ENCODE data around the gene CAP2.
"Not testable (repeated sequence)": the region's sequence is repeated elsewhere in the genome, so short reads cannot be mapped to it uniquely, and the experiment has no call there.

The CAP2 gene

GRCh38 chr6:17506531-17506930 lies 113.1 kb downstream of the CAP2 start:
- DNase-seq, result no peak

GRCh38 chr6:17506962-17507361 lies 113.6 kb downstream of the CAP2 start:
- DNase-seq, result no peak

DNA sequence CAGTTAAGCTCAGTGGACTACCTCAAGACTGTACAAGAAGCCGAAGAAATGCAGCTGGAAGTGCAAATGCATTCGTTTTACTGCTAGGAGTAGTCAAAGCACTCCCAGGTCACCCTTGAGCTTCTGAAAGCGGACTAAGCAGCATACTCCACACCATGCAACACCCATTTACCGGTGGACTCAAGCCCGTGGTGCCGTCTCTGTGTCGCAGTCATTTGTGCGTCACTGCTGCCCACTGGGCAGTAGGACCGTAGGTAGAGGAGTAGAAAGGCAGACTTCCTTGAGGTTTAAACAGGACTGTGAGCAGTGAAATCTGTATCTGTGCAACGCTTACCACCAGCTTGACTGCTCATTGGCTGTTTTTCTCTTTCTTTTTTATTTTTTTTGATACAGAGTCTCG lies 117.7 kb downstream of the CAP2 start:
- no peak for DNase-seq

DNA sequence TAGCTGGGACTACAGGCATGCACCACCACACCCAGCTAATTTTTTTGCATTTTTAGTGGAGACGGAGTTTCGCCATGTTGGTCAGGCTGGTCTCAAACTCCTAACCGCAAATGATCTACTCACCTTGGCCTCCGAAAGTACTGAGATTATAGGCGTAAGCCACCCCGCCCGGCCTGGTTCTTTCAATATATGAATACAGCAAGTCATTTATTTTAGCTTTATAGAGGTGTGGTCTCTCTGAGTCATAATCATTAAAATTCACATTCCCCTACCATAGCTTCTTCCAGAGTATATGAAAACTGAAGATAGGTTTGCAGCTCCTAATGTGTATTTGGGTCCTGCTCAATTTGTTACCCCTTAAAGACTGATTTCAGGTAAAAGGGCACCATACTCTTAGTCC lies 118.2 kb downstream of the CAP2 start:
- DNase-seq, result no peak

- DNase-seq, result no peak
These were observed 125.7 kb downstream of the CAP2 start for GRCh38 chr6:17519120-17519519.

GRCh38 chr6:17525637-17526036 lies 132.2 kb downstream of the CAP2 start:
- no peak for DNase-seq

- no peak for DNase-seq
These were observed 133.7 kb downstream of the CAP2 start for GRCh38 chr6:17527076-17527475.

DNA sequence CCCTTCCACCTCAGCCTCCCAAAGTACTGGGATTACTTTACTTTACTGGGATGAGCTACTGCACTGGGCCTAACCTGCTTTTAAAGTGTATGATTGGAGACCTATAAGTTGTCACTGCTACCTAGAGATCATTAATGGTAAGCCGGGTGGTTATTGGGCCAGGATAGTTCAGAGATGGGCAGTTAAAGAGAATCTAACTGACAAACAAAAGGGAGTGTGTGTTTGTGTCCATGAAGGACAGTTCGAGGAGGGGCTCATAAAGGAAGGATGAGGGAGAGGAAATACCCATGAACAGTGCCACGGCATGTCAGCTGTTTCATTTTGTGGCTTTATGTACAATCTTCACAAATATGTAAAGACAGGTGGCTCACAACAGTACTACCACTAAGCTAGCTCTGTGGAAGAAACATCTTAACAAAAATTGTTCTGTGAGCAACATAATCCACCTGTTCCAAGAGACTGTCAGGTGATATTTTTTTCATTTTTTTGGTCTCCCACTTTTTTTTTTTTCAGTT lies 137.0 kb downstream of the CAP2 start:
- DNase-seq, result no peak

DNA sequence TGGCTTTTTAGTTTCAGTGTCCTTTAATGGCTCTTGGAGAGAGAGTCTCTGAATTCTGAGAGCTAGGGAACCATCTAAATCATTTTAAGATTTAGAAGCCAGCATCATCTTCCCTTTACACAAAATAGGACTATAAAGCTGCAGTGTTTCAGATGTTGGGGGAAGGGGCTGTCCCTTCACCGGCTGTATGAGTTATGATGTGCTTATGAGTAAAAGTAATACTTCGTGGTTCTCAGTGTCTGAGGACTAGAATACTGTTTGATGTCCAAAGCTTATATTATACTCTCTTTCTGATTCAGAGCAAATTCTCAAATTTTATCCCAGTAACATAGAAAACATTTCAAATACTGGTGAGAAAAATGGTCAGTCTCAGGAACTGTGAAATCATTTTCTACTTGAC lies 143.2 kb downstream of the CAP2 start:
- no peak for DNase-seq

DNA sequence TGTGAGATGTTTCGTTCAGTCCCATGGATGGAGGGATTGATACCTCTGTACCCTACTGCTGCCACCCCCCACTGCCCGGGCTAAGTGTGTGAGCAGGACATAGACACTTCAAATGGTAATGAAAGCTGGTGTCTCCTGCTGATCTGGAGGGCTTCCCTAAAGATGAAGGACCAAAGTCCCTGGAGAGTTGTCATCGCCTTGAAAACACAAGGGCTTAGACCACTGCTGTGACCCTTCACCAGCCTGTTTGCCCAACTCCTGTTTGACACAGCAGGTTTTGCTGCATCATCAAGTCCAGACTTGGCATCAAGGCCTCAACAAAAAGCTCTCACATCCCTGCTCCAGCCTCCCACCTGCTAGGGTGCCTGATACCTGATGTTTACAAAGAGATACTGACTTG lies 148.8 kb downstream of the CAP2 start:
- DNase-seq, result no peak

DNA sequence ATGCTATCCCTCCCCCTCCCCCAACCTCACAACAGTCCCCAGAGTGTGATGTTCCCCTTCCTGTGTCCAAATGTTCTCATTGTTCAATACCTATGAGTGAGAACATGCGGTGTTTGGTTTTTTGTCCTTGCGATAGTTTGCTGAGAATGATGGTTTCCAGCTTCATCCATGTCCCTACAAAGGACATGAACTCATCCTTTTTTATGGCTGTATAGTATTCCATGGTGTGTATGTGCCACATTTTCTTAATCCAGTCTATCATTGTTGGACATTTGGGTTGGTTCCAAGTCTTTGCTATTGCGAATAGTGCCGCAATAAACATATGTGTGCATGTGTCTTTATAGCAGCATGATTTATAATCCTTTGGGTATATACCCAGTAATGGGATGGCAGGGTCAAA lies 152.3 kb downstream of the CAP2 start:
- DNase-seq, result not testable (repeated sequence)

GRCh38 chr6:17551383-17551958 lies 158.1 kb downstream of the CAP2 start:
- no peak for DNase-seq

DNA sequence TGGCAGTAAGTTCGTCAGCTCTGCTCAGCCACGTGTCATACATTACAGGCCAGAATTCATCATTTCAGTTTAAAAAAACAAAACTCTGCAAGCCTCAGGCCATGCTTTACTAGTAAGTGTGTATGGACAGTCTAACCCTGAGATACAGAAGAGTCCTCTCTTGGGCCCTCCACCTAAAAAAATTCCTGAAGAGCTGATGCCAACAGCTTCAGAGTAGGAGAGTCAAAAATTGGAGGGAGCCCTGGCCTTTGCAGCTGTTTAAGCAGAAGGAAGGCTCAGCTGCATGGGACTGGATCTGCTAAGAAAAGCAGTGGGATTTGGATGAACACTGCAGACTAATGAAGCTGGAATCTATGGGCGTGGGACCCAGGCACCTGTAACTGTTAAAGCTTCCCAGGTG lies 159.5 kb downstream of the CAP2 start:
- DNase-seq, result no peak

- DNase-seq, result peak; percentile 42
These were observed 162.6 kb downstream of the CAP2 start for GRCh38 chr6:17556014-17556413.

GRCh38 chr6:17562636-17563035 lies 169.2 kb downstream of the CAP2 start:
- DNase-seq, result no peak

DNA sequence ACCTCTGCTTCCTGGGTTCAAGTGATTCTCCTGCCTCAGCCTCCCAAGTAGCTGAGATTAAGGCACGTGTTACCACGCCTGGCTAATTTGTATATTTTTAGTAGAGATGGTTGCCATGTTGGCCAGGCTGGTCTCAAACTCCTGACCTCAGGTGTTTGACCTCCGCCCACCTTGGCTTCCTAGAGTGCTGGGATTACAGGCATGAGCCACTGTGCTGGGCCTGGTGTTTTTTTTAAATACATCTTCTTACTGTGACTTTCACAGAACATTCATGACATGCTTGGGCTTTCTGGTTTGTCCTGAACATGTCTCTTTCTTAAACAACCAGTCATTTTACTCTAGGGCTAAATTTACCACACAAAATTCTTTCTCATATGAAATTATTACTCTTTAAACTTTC lies 172.0 kb downstream of the CAP2 start:
- no peak for DNase-seq

- no peak for DNase-seq
These were observed 181.6 kb downstream of the CAP2 start for GRCh38 chr6:17574866-17575560.

DNA sequence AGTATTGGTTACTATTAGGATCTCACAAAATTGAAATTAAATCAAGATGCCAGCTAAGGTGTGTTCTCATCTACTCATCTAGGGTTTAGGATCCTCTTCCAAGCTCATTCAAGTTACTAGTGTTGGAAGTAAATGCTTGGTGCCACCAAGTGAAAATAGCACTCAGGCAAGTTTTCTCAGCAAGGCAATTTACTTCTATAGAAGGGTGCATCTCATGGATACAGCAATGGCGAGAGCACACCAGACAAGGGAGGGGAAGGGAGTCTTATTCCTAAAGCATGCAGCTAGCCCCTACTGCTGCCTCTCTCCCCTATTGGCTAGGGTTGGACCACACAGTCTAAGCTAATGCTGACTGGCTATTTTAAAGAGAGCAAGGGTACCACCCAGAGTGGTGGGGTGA lies 183.7 kb downstream of the CAP2 start:
- DNase-seq, result no peak

GRCh38 chr6:17580518-17581048 lies 187.2 kb downstream of the CAP2 start:
- no peak for DNase-seq

DNA sequence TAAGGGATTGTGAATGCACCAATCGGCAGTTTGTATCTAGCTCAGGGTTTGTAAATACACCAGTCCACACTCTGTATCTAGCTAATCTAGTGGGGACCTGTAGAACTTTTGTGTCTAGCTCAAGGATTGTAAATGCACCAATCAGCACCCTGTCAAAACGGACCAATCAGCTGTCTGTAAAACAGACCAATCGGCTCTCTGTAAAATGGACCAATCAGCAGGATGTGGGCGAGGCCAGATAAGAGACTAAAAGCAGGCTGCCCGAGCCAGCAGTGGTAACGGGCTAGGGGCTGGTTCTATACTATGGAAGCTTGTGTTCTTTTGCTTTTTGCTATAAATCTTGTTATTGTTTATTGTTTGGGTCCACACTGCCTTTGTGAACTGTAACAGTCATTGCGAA lies 187.9 kb downstream of the CAP2 start:
- not testable (repeated sequence) for DNase-seq

DNA sequence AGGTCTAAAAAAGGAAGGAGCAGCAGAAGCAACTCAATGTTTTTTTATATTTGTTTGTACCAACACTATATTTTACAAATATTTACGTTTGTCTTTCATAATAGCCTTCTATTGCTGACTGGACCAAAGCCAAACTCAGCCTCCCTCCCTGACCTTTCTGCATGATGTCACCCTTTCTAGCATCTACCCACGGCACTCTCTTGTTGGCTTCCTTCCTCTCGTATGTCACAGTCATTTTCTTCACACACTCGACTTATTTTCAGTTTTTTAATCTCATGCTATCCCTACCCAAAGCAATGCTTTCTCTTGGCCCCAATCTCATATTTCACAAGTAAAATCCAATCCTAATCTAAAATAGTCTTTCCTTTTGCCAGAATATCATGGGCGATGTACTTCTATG lies 190.4 kb downstream of the CAP2 start:
- no peak for DNase-seq

DNA sequence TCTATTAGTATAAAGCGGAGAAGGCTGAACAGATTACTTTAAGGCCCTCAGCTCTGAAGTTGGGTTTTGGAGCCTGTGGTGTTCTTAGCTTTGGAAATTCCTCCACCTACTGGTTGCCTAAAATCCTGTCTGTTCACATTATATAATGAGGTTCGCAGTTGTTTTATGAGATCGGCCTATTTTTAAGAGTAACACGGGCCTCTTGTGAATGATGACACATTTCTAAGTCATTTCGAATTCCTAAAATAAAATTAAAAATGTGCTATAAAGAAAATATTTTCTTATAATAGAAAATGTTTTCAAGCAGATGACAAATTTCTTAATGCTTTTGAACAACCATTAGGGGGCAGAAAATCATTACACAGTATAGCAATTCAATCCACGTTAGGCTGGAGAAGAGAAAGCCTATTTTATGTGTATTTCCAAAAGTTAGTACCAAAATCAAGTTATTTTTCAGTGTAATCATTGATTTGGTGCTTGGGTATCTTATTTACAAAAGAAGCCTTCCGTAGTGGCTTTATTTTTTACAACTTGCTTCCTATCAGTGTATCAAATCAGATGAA lies 190.9 kb downstream of the CAP2 start:
- peak; percentile 62 for DNase-seq

GRCh38 chr6:17585766-17586490 lies 192.5 kb downstream of the CAP2 start:
- no peak for DNase-seq

GRCh38 chr6:17586623-17587022 lies 193.2 kb downstream of the CAP2 start:
- DNase-seq, result not testable (repeated sequence)
